GM18951 (cell line): Measurements from ENCODE around the gene CXorf58.

Experiments
- POLR2A ChIP-seq: IDR thresholded peaks from 4 replicates; pipeline ENCODE4 v1.6.1; 2011; ENCODE audit warnings: mild to moderate bottlenecking; ENCODE audit not compliant: insufficient read length, insufficient read depth; ENCODE audit errors: extremely low read depth
- in situ Hi-C: fragments of 300-500 bp; cut with MboI; formaldehyde crosslinking; loops from one replicate; pipeline ENCODE4 v1.12.0; 2022; ENCODE audit warnings: low sequenced_read_pairs, mixed read lengths, inconsistent platforms; ENCODE audit not compliant: unreplicated experiment

The CXorf58 gene

GRCh38 chrX:23911126-23911835, 3.5 kb downstream of the CXorf58 start:
- TF ChIP-seq POLR2A: no peak
- in situ Hi-C loops: loop anchor here (10.0 kb wide), 1 partner anchor 314 kb away; no protein-coding TSS in a partner anchor

DNA sequence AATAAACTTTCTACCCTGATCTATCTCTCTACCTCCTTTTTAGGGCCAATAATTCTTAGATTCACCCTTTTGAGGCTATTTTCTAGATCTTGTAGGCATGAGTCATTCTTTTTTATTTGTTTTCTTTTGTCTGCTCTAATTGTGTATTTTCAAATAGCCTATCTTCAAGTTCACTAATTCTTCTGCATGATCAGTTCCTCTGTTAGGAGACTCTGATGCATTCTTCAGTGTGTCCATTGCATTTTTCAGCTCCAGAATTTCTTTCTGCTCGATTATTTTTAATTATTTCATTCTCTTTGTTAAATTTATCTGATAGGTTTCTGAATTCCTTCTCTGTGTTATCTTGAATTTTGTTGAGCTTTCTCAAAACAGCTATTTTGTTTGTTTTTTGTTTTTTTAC, 11.3 kb downstream of the CXorf58 start:
- in situ Hi-C loops: loop anchor here (10.0 kb wide), 1 partner anchor 306 kb away; no protein-coding TSS in a partner anchor
- TF ChIP-seq POLR2A: no peak

DNA sequence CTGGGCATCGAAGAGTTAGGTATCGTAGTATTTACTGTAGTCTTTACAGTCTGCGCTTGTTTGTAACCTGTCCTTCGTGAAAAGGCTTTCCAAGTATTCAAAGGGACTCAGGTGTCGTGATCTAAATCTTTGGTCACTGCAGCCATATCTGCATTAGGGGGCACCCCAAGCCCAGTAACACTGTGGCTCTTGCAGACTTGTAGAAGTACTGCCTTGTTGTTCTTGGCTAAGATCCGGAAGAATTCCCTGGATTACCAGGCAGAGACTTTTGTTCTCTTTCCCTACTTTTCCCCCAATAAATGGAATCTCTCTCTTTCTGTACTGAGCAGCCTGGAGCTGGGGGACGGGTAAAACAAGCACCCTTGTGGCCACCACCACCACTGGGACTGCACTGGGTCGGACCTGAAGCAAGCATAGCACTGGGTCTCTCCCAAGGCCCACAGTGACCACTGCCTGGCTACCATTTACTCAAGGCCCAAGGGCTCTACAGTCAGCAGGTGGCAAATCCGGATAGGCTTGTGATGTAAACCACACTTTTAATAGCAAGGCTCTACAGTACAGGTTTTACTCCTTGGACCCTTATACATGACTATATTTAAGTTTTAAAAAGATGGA, 12.0 kb downstream of the CXorf58 start:
- in situ Hi-C loops: loop anchor here (10.0 kb wide), 1 partner anchor 305 kb away; no protein-coding TSS in a partner anchor
- TF ChIP-seq POLR2A: no peak

DNA sequence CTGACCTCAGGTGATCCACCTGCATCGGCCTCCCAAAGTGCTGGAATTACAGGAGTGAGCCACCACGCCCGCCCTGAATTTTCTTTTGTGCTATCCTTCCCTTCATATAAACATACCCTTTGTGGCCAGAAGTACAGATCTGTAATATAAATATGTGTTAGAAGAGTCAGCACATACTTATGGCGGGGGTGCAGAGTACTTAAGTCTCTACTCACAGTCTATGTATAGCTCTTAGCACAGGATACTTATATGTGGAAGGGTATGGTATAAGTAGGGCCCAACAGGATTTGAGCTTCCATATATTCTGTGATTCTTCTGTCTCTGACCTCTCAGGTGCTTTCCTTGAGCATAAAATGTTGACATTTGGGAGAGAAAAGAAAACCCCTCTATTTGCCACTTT, 18.2 kb downstream of the CXorf58 start:
- no peak for TF ChIP-seq POLR2A
- in situ Hi-C loops: no loop called here

- in situ Hi-C loops: no loop called here
- no peak for TF ChIP-seq POLR2A
Observed at GRCh38 chrX:23930894-23931604, 23.2 kb downstream of the CXorf58 start.

DNA sequence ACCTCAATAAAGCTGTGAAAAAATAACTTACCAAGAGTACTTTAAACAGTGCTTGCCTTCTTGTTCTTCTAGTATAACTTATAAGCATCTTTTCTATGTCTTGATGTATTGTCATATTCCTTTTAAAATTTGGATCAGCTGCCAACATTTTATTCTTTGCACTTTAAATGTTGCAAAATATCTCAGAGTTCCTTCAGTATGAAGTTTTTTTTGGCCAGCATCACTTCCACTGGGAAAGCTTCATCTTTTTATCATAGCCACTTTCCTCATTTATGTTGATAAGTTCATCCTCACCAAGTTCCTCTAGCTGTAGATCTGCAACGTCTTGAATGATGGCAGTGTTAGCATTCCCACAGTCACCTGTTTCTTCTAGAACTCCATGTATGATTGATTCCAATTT, 24.2 kb downstream of the CXorf58 start:
- TF ChIP-seq POLR2A: no peak
- in situ Hi-C loops: no loop called here

GRCh38 chrX:23935106-23935505, 27.3 kb downstream of the CXorf58 start:
- in situ Hi-C loops: no loop called here
- TF ChIP-seq POLR2A: no peak

- in situ Hi-C loops: no loop called here
- no peak for TF ChIP-seq POLR2A
Observed at GRCh38 chrX:23936180-23936579, 28.4 kb downstream of the CXorf58 start.

DNA sequence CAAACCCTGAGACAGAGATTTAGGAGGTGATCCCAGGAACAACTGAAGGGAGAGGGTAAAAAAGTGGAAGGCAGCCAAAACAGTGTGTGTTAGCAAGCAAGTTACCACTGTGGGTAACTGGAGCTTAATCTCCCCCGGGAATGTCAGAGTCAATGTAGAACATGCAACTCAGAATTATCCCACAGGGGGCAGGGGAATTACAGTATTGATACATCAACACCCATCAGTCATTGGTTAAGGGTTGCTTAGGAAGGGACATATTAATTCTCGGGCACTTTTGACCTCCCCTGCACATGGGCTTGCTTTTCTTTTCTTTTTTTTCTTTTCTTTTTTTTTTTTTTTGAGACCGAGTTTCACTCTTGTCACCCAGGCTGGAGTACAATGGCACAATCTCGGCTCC, 29.3 kb downstream of the CXorf58 start:
- in situ Hi-C loops: no loop called here
- TF ChIP-seq POLR2A: no peak

- in situ Hi-C loops: no loop called here
Observed at GRCh38 chrX:23938690-23939089, 30.9 kb downstream of the CXorf58 start.

DNA sequence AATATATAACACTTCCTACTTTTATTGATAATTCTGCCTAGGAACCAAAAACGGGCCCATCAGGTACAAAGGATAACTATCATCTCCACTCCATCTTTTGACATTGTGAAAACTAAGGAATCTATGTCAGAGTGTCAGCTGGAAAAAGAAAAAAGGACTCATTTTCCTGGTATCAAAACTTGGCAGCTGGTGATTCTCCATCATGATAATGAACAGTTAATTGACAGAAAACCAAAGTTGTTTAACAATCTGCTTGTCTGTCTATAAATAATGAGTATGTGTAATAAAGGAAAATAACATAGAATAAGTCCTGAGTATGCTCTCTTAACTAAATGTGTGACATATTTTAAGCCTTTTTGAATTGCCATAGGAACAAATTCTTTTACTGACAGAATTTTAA, 31.4 kb downstream of the CXorf58 start:
- TF ChIP-seq POLR2A: no peak
- in situ Hi-C loops: no loop called here

More at GRCh38 chrX:23938690-23939089, 30.9 kb downstream of the CXorf58 start:
- no peak for TF ChIP-seq POLR2A

DNA sequence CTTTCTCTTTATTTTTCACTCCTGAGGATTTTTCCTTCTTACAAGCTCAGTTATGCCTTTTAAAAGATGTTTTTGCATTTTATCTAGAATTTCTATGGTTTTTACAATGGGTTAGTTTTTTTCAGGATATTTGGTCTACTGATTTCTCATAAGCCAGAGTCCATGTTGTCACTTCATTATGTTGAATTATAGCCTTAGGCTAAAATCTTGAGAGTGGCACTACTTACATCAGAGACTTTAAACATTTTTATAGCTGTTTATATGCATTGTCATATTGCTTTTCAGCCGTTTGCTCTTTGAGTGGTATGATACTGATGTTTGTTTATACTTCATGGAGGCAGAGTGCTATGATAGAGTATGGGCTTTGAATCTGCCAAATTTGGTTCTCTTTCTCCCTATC, 36.4 kb downstream of the CXorf58 start:
- no peak for TF ChIP-seq POLR2A
- in situ Hi-C loops: no loop called here

DNA sequence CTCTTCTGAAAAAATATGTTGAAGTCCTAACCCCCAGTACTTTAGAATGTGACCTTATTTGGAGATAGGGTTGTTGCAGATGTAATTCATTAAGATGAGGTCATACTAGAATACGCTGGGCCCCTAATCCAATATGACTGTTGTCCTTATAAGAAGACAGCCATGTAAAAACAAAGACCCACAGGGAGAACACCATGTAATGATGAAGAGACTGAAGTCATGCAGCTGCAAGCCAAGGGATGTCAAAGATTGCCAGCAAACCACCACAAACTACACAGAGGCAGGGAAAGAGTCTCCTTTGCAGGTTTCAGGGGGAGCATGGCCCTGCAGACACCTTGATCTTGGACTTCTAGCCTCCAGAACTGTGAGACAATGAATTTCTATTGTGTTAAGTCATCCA, 37.4 kb downstream of the CXorf58 start:
- no peak for TF ChIP-seq POLR2A

GRCh38 chrX:23952391-23952790, 44.6 kb downstream of the CXorf58 start:
- no peak for TF ChIP-seq POLR2A
- in situ Hi-C loops: no loop called here

More for the DNA sequence above, 37.4 kb downstream of the CXorf58 start:
- in situ Hi-C loops: no loop called here
